CD14-positive monocyte (primary cell): ENCODE data around the gene IMPG2. TPM values are rescaled to one million over a fixed set of nuclear protein-coding genes. Genes with fewer than 3 reads are reported as not detected.

ENCODE experiments used
- DNase-seq, 3 donors: peaks; one replicate each; pipeline ENCODE4 v3.0.0-alpha.2; 2011 to 2022
- H2AFZ ChIP-seq: 2 replicates; pipeline ENCODE4 v1.6.0; 2012; ENCODE audit warnings: mild to moderate bottlenecking, low read depth, low read length, inconsistent platforms; ENCODE audit not compliant: insufficient read depth, poor library complexity, severe bottlenecking
- H3K27ac ChIP-seq, 2 donors: 1 replicate in 1 of 2; 2 replicates in 1 of 2; pipeline ENCODE4 v1.5.1; 2012 to 2013; ENCODE audit warnings: low read length in 2 of 2, control low read depth in 1 of 2, inconsistent platforms in 1 of 2, low read depth in 1 of 2, mild to moderate bottlenecking in 1 of 2
- H3K27me3 ChIP-seq, 2 donors: one replicate each; pipeline versions ENCODE4 v1.6.0 to v1.6.1; 2011 to 2013; ENCODE audit warnings: low read length in 2 of 2; ENCODE audit not compliant: control insufficient read depth in 2 of 2, insufficient read depth in 2 of 2
- H3K36me3 ChIP-seq, 2 donors: replicated peaks in 1 of 2; 1 replicate in 1 of 2; 2 replicates in 1 of 2; pipeline versions ENCODE4 v1.5.1 to v1.6.1; 2012 to 2013; ENCODE audit warnings: low read length in 2 of 2, control low read depth in 1 of 2, inconsistent platforms in 1 of 2, mild to moderate bottlenecking in 1 of 2; ENCODE audit not compliant: insufficient read depth in 2 of 2, control insufficient read depth in 1 of 2
- H3K4me1 ChIP-seq, 2 donors: 1 replicate in 1 of 2; 2 replicates in 1 of 2; pipeline versions ENCODE4 v1.5.1 to v1.6.1; 2012 to 2013; ENCODE audit warnings: low read length in 2 of 2, control low read depth in 1 of 2, inconsistent platforms in 1 of 2, mild to moderate bottlenecking in 1 of 2, moderate library complexity in 1 of 2; ENCODE audit not compliant: insufficient read depth in 2 of 2, control insufficient read depth in 1 of 2
- H3K4me2 ChIP-seq: replicated peaks from 2 replicates; pipeline ENCODE3; 2012; ENCODE audit warnings: low read length, moderate library complexity, mild to moderate bottlenecking; ENCODE audit not compliant: poor library complexity, severe bottlenecking; ENCODE audit errors: extremely low read depth
- H3K4me3 ChIP-seq, 3 experiments: fragments of 200-600 bp in 1 of 3; sonication (generic) in 1 of 3; replicated peaks in 1 of 3; 1 replicate in 2 of 3; 2 replicates in 1 of 3; pipeline ENCODE4 v1.5.1; 2011 to 2013; ENCODE audit warnings: low read length in 3 of 3, mild to moderate bottlenecking in 3 of 3, control low read depth in 2 of 3, low read depth in 2 of 3, inconsistent platforms in 1 of 3, moderate library complexity in 1 of 3
- H3K79me2 ChIP-seq: 2 replicates; pipeline ENCODE4 v1.6.0; 2012; ENCODE audit warnings: mild to moderate bottlenecking, control low read depth, inconsistent platforms, low read length, moderate library complexity; ENCODE audit not compliant: insufficient read depth
- H3K9ac ChIP-seq: 2 replicates; pipeline ENCODE4 v1.6.0; 2017; ENCODE audit warnings: low read length, mild to moderate bottlenecking; ENCODE audit not compliant: insufficient read depth, poor library complexity, severe bottlenecking
- H3K9me3 ChIP-seq, 2 donors: replicated peaks in 1 of 2; 1 replicate in 1 of 2; 2 replicates in 1 of 2; pipeline versions ENCODE4 v1.5.1 to v1.6.1; 2012 to 2013; ENCODE audit warnings: low read length in 2 of 2, control low read depth in 1 of 2; ENCODE audit not compliant: control insufficient read depth in 1 of 2, insufficient read depth in 1 of 2
- H4K20me1 ChIP-seq: 2 replicates; pipeline ENCODE4 v1.6.0; 2012; ENCODE audit warnings: mild to moderate bottlenecking, low read length, control low read depth, moderate library complexity; ENCODE audit not compliant: insufficient read depth
- H3K27ac Mint-ChIP-seq, 7 donors: one replicate each; pipeline ENCODE4 v1.8.0; 2020; ENCODE audit warnings: mild to moderate bottlenecking in 7 of 7, mixed read lengths in 7 of 7, moderate library complexity in 6 of 7, inconsistent platforms in 2 of 7
- H3K27me3 Mint-ChIP-seq, 3 donors: one replicate each; pipeline ENCODE4 v1.8.0; 2021 to 2022; ENCODE audit warnings: low read depth in 3 of 3, mild to moderate bottlenecking in 3 of 3, mixed read lengths in 3 of 3, moderate library complexity in 3 of 3, inconsistent platforms in 1 of 3
- H3K36me3 Mint-ChIP-seq, 2 donors: one replicate each; pipeline ENCODE4 v1.8.0; 2020; ENCODE audit warnings: mixed read lengths in 2 of 2, inconsistent platforms in 1 of 2, mild to moderate bottlenecking in 1 of 2
- H3K4me1 Mint-ChIP-seq: one replicate; pipeline ENCODE4 v1.8.0; 2020; ENCODE audit warnings: mild to moderate bottlenecking, mixed read lengths
- H3K4me3 Mint-ChIP-seq, 2 donors: one replicate each; pipeline ENCODE4 v1.8.0; 2020; ENCODE audit warnings: mild to moderate bottlenecking in 2 of 2, mixed read lengths in 2 of 2, moderate library complexity in 1 of 2
- H3K9me3 Mint-ChIP-seq, 7 donors: one replicate each; pipeline ENCODE4 v1.8.0; 2020 to 2022; ENCODE audit warnings: mixed read lengths in 7 of 7, mild to moderate bottlenecking in 6 of 7, moderate library complexity in 6 of 7, inconsistent platforms in 2 of 7
- WGBS: methylation state at CpG from one replicate; pipeline ENCODE4 v1.1.5; 2013; ENCODE audit warnings: missing lambda C conversion rate; ENCODE audit not compliant: insufficient coverage; 5-methylcytosine and 5-hydroxymethylcytosine counted together
- intact Hi-C, 2 donors: fragments of 100-400 bp; cut with micrococcal nuclease; formaldehyde crosslinking; loops; one replicate each; pipeline versions ENCODE4 v1.15.0 to v1.15.1; 2023
- polyA plus RNA-seq, 3 donors: library from polyadenylated mRNA; depleted of rRNA in 1 of 3; unstranded in 2 of 3; stranded (reverse) in 1 of 3; fragments of 300-500 nt in 2 of 3; fragments of >200 nt in 1 of 3; fragmentation: Illumina TruSeq in 2 of 3; gene quantifications; 1 replicate in 2 of 3; 2 replicates in 1 of 3; pipeline ENCODE4 v1.2.3, GENCODE V29; 2012 to 2021
- TF ChIP-seq, protein P1 (sequence below): fragments of 200-600 bp; IDR thresholded peaks from one replicate; pipeline ENCODE4 v1.8.0; 2022; ENCODE audit warnings: antibody characterized with exemption, mild to moderate bottlenecking

IMPG2 gene
- polyA plus RNA-seq, 3 donors = 0.04 to 0.15 TPM; not detected in 1

- Histone ChIP-seq H3K9ac (no peak overlapping the region), H3K27ac (no peak overlapping the region), H3K4me3 (no peak overlapping the region), H4K20me1 (no peaks in the 10 kb centered on the region), H3K4me2 (no peak overlapping the region), H3K4me1 (no peaks in the 10 kb centered on the region), H3K79me2 (no peaks in the 10 kb centered on the region), H3K9me3 (no peaks in the 10 kb centered on the region), H2AFZ (no peak overlapping the region), H3K27me3 (no peaks in the 10 kb centered on the region), H3K36me3 (peaks cover 5 to 17% of the 10 kb centered on the region in 2 donors)
- Mint-ChIP-seq H3K4me3 (no peak overlapping the region), H3K36me3 (peaks cover 21 to 27% of the 10 kb centered on the region in 2 donors), H3K27me3 (peaks cover 0 to 2% (median 0%) of the 10 kb centered on the region in 3 donors), H3K4me1 (peaks cover 2% of the 10 kb centered on the region), H3K9me3 (peaks cover 0 to 4% (median under 1%) of the 10 kb centered on the region in 7 donors), H3K27ac (no peak overlapping the region)
- intact Hi-C loops = no loop called here
- TF ChIP-seq, protein P1, sequence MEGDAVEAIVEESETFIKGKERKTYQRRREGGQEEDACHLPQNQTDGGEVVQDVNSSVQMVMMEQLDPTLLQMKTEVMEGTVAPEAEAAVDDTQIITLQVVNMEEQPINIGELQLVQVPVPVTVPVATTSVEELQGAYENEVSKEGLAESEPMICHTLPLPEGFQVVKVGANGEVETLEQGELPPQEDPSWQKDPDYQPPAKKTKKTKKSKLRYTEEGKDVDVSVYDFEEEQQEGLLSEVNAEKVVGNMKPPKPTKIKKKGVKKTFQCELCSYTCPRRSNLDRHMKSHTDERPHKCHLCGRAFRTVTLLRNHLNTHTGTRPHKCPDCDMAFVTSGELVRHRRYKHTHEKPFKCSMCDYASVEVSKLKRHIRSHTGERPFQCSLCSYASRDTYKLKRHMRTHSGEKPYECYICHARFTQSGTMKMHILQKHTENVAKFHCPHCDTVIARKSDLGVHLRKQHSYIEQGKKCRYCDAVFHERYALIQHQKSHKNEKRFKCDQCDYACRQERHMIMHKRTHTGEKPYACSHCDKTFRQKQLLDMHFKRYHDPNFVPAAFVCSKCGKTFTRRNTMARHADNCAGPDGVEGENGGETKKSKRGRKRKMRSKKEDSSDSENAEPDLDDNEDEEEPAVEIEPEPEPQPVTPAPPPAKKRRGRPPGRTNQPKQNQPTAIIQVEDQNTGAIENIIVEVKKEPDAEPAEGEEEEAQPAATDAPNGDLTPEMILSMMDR = no peak
- no peak for DNase-seq
- no CpG with 5 or more reads among the region's 1 CpG for WGBS
Measured at GRCh38 chr3:101351829-101352228, 31.5 kb upstream of the IMPG2 start.

- intact Hi-C loops = no loop called here
- Mint-ChIP-seq H3K27me3 (no peaks in the 10 kb centered on the region), H3K36me3 (peaks cover 67 to 69% of the 10 kb centered on the region in 2 donors), H3K9me3 (peaks cover 0 to 3% (median 0%) of the 10 kb centered on the region in 7 donors), H3K27ac (no peak overlapping the region), H3K4me3 (no peak overlapping the region), H3K4me1 (no peaks in the 10 kb centered on the region)
- H3K4me2 ChIP-seq = no peak overlapping the region
- no CpG with 5 or more reads among the region's 2 CpGs for WGBS
- no peaks in the 10 kb centered on the region for H3K4me1 ChIP-seq
- peaks cover 33 to 82% of the 10 kb centered on the region in 2 donors for H3K36me3 ChIP-seq
- H3K27me3 ChIP-seq = no peaks in the 10 kb centered on the region
- no peak overlapping the region for H3K9ac ChIP-seq
- H3K9me3 ChIP-seq = no peaks in the 10 kb centered on the region
- no peak overlapping the region for H3K27ac ChIP-seq
- TF ChIP-seq, protein P1 = no peak
- DNase-seq = no peak
- H2AFZ ChIP-seq = no peak overlapping the region
- no peaks in the 10 kb centered on the region for H4K20me1 ChIP-seq
- no peaks in the 10 kb centered on the region for H3K79me2 ChIP-seq
- H3K4me3 ChIP-seq = no peak overlapping the region
Measured at GRCh38 chr3:101340591-101340990, 20.2 kb upstream of the IMPG2 start.
